ENCODE results near the gene DONSON.

The DONSON gene

DNA sequence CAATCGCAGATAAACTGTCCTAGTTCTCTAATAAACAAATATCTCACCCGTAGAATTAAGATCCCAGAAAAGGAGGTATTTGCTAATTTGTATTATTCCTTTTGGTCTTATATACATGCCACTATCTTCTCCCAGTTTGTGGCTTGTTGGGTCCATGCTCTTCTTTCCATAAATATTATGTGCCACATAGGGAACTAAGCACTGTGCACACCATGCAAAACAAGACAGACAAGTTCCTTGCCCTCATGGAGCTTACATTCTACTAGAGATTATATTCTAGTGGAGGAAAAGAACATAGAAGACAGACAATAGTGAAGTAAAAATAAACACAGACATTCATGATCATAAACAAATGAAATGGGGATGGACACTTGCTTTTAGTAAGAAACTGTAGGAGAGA lies 51.3 kb downstream of the DONSON start:
- no peaks in the 10 kb centered on the region for H3K9me3 Mint-ChIP-seq
- peaks cover 27% of the 10 kb centered on the region for H3K4me1 Mint-ChIP-seq
- no peak overlapping the region for H3K27ac Mint-ChIP-seq
- H3K36me3 Mint-ChIP-seq = peaks cover 19% of the 10 kb centered on the region
- H3K4me3 Mint-ChIP-seq = no peak overlapping the region
- no peaks in the 10 kb centered on the region for H3K27me3 Mint-ChIP-seq

DNA sequence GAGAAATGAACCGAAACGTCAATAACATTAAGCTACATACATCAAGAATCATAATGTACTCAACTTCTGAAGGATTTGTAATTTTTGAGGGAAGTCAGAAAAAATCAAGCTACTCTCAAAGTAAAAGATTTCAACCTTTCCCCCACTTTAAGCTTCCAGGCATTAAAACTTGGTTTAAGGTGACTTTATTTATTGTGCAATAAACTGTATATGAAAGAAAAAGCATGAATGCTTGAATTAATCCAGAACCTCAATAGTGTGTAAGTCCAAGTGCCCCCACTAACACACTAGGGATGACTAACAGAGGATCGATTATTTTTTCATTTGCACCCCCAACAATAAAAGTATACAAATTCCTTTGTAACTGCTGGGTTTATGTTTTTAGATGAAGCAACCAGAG lies 57.5 kb downstream of the DONSON start:
- H3K27me3 Mint-ChIP-seq = no peaks in the 10 kb centered on the region
- no peaks in the 10 kb centered on the region for H3K4me1 Mint-ChIP-seq
- no peak overlapping the region for H3K27ac Mint-ChIP-seq
- no peak overlapping the region for H3K4me3 Mint-ChIP-seq
- no peaks in the 10 kb centered on the region for H3K9me3 Mint-ChIP-seq
- H3K36me3 Mint-ChIP-seq = peaks cover 19% of the 10 kb centered on the region
